ENCODE measurements around the gene CIAO3.
"Not testable (repeated sequence)": the region's sequence is repeated elsewhere in the genome, so short reads cannot be mapped to it uniquely, and the experiment has no call there.

CIAO3 gene

GRCh38 chr16:722835-723633 lies 17.8 kb downstream of the CIAO3 start:
- DNase-seq (ENCODE audit: low read depth): no peak

GRCh38 chr16:721765-722540 lies 18.8 kb downstream of the CIAO3 start:
- DNase-seq (ENCODE audit: low read depth): no peak

- peak; percentile 52 for DNase-seq (ENCODE audit: low read depth)
Measured at GRCh38 chr16:720990-721764, 19.6 kb downstream of the CIAO3 start, which contains the start of gene ANTKMT. Gene ANTKMT, plus strand, starts transcription at chr16:721146. Its CDS starts 129 bp downstream, at chr16:721275.

GRCh38 chr16:720447-720989 lies 20.3 kb downstream of the CIAO3 start:
- DNase-seq (ENCODE audit: low read depth): no peak

- DNase-seq (ENCODE audit: low read depth): no peak
Measured at GRCh38 chr16:719815-720446, 20.9 kb downstream of the CIAO3 start.

GRCh38 chr16:718922-719321 lies 21.9 kb downstream of the CIAO3 start:
- no peak for DNase-seq (ENCODE audit: low read depth)

- DNase-seq (ENCODE audit: low read depth): no peak
Measured at GRCh38 chr16:718389-718788, 22.4 kb downstream of the CIAO3 start.

GRCh38 chr16:717450-718245 lies 23.1 kb downstream of the CIAO3 start:
- DNase-seq (ENCODE audit: low read depth): no peak

- DNase-seq (ENCODE audit: low read depth): no peak
Measured at GRCh38 chr16:716768-717325, 23.9 kb downstream of the CIAO3 start.

GRCh38 chr16:716200-716568 lies 24.6 kb downstream of the CIAO3 start:
- DNase-seq (ENCODE audit: low read depth): no peak

GRCh38 chr16:715477-716199 lies 25.2 kb downstream of the CIAO3 start:
- DNase-seq (ENCODE audit: low read depth): no peak

GRCh38 chr16:714558-715476 lies 26.0 kb downstream of the CIAO3 start, which contains the start of gene METRN:
Gene METRN, plus strand, starts transcription at chr16:715118. Its CDS starts 172 bp downstream, at chr16:715290.
- DNase-seq (ENCODE audit: low read depth): peak; percentile 84

GRCh38 chr16:714079-714478 lies 26.7 kb downstream of the CIAO3 start:
- no peak for DNase-seq (ENCODE audit: low read depth)

- not testable (repeated sequence) for DNase-seq (ENCODE audit: low read depth)
Measured at GRCh38 chr16:712740-713250, 28.0 kb downstream of the CIAO3 start.

GRCh38 chr16:711548-712320 lies 29.1 kb downstream of the CIAO3 start:
- peak; percentile 71 for DNase-seq (ENCODE audit: low read depth)

- no peak for DNase-seq (ENCODE audit: low read depth)
Measured at GRCh38 chr16:711084-711483, 29.7 kb downstream of the CIAO3 start.

GRCh38 chr16:710500-711075 lies 30.2 kb downstream of the CIAO3 start:
- DNase-seq (ENCODE audit: low read depth): no peak
